Epithelial cell of esophagus (primary cell): ENCODE results near the gene AZI2.

Experiments
- DNase-seq: peaks from one replicate; pipeline ENCODE4 v3.0.0; 2010; ENCODE audit warnings: low read depth
- H3K4me3 ChIP-seq: 2 replicates; pipeline ENCODE4 v1.5.1; 2011; ENCODE audit warnings: mild to moderate bottlenecking, low read length, control low read depth
- CTCF ChIP-seq: IDR thresholded peaks from 2 replicates; pipeline ENCODE4 v1.5.1; 2011; ENCODE audit warnings: low read depth, mild to moderate bottlenecking, low read length, control low read depth, inconsistent platforms; ENCODE audit not compliant: insufficient read depth; ENCODE audit errors: missing control alignments

The AZI2 gene

DNA sequence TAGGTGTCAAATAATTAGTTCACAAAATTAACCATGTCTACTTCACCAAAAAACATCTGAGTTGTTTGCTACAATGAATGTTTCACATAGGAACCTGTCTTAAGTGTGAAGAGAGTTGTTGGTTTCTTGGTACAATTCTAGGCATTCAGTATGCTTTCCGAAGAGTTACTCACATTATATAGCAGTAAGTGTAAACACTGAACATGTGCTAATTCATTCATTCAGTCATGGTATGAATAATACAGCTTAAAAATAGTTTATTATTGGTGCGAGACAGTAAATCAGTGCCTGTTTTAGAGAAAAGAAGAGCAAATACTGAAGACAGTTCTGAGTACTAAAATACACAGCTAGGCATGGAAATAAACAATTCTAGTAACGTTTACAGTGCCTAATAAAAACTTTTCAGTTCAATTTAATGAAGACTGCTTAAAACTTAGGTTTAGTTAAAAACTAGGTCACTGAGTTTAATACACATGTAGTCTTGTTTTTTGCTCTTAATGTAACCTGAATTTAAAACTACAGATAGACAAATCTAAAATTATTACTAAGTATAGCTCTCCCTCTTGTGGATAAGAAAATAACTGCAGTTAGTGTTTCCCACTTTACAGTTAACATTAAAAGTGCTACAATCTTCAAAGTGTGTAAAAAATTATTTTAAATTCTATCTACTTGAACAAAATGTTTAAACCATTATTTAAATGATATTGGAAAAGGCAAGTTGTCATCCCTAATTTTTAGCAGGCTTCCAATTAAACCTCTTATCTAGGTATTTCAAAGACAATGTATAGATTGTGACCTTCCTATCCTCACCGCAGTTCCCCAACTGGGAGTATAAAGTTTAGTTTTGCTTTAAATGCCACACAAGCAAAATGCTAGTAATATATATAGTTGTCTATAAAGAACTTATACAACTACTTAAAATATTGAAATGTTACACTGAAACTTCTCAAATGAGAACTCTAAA, 20.2 kb downstream of the AZI2 start:
- peak; percentile 32 for DNase-seq
- TF ChIP-seq CTCF: peak; percentile 34
- H3K4me3 ChIP-seq: no peak overlapping the region

DNA sequence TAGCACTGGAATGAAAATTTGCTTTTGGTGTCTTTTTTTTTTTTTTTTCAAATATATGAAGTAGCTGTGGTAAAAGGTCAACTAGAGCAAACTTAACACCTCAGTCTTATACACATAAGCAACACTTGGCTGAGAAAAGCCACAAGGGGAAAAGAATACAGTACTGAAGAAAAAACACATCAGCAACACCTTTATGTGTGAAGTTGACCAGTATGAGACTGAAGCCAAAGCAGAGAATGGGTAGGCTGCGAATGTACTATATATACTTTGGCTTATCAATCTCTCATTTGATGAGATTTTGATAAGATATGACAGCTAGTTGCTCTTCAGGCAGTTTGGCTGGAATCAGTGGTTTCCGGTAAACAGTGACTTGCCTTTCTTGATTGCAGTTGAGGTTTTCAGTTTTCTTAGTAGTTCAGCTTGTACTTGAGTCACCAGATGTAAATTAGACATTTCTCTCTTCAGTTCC, 22.1 kb downstream of the AZI2 start:
- TF ChIP-seq CTCF: no peak
- no peak for DNase-seq
- no peak overlapping the region for H3K4me3 ChIP-seq

GRCh38 chr3:28322464-28322863, 26.2 kb downstream of the AZI2 start:
- no peak overlapping the region for H3K4me3 ChIP-seq
- no peak for TF ChIP-seq CTCF
- peak; percentile 44 for DNase-seq

GRCh38 chr3:28320981-28321380, 27.6 kb downstream of the AZI2 start:
- no peak for DNase-seq
- TF ChIP-seq CTCF: no peak
- H3K4me3 ChIP-seq: no peak overlapping the region

DNA sequence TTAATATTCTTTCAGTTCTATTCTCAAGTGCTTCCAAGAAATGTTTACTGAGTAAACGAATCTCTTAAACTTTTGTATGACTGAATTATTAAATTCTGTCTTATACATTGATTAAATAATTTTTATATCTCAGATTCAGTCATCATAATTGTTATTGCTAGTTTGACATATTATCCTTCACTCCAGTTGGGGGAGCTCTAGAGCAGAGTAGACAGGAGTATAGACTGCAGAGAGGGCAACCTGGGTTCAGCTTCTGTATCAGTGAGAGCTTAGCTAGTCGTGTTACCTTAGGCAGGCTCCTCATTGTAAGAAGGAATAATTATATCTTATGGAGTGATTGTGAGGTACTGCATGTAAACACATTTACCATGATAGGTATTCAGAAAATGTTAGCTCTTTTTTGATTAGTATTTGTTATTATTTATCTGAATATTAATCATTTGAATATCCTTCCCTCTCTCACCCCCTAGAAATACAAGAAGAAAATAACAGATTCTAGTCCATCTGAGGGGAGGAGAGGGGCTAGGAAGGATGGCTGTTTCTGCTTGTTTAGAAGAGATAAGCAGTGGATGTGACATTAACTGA, 31.1 kb downstream of the AZI2 start:
- no peak overlapping the region for H3K4me3 ChIP-seq
- peak; percentile 75 for TF ChIP-seq CTCF
- peak; percentile 64 for DNase-seq

- H3K4me3 ChIP-seq: no peak overlapping the region
- TF ChIP-seq CTCF: no peak
- DNase-seq: no peak
These were observed 32.4 kb downstream of the AZI2 start for GRCh38 chr3:28316226-28316625.
